Measurements from ENCODE around the gene ZDHHC24. TPM values are rescaled to one million over a fixed set of nuclear protein-coding genes. Genes with fewer than 3 reads are reported as not detected.

The ZDHHC24 gene
- polyA plus RNA-seq, 1 donor from 2014 or later: 15.9 TPM

- Histone ChIP-seq H3K27ac (ENCODE audit: low read length) (no peak overlapping the region), H4K20me1 (ENCODE audit: insufficient read depth) (no peaks in the 10 kb centered on the region), H3K9me2 (ENCODE audit: insufficient read depth, low read length) (no peaks in the 10 kb centered on the region), H3K36me3 (ENCODE audit: insufficient read depth, low read length) (no peaks in the 10 kb centered on the region), H3K27me3 (ENCODE audit: insufficient read depth, low read depth, low read length) (no peaks in the 10 kb centered on the region), H3K4me3 (ENCODE audit: low read length) (no peak overlapping the region), H3F3A (ENCODE audit: insufficient read depth, low read length, poor library complexity, severe bottlenecking) (no peaks in the 10 kb centered on the region), H3K9ac (ENCODE audit: low read length) (no peak overlapping the region), H2AFZ (ENCODE audit: low read depth, low read length) (no peak overlapping the region), H3K79me2 (replicated peaks; ENCODE audit: insufficient read depth, low read length) (no peaks in the 10 kb centered on the region), H3K4me2 (ENCODE audit: low read length) (no peak overlapping the region), H3K9me3 (ENCODE audit: low read length) (no peaks in the 10 kb centered on the region)
- TF ChIP-seq EP300 (conservative IDR thresholded peaks at IDR 0.05; ENCODE audit: poor library complexity, severe bottlenecking) (no peak), REST (IDR thresholded peaks at IDR 0.05; ENCODE audit: borderline replicate concordance) (no peak), EZH2 (IDR thresholded peaks at IDR 0.05; ENCODE audit: borderline replicate concordance, insufficient read depth, low read length, poor library complexity, severe bottlenecking) (no peak), TAF1 (IDR thresholded peaks at IDR 0.05; ENCODE audit: low read depth) (no peak), POLR2AphosphoS5 (IDR thresholded peaks at IDR 0.05) (no peak), CTCF (IDR thresholded peaks at IDR 0.05; ENCODE audit: poor library complexity, severe bottlenecking) (no peak), RAD21 (conservative IDR thresholded peaks at IDR 0.05) (no peak), MXI1 (conservative IDR thresholded peaks at IDR 0.05; ENCODE audit: poor library complexity, severe bottlenecking) (no peak), SMC3 (conservative IDR thresholded peaks at IDR 0.05; ENCODE audit: poor library complexity) (no peak)
These were observed 74.7 kb downstream of the ZDHHC24 start for GRCh38 chr11:66471142-66471541.

Other genes with a start within 250 kb of the ZDHHC24 start
- not detected in 2 replicates for gene CD248, start 229.0 kb downstream of the ZDHHC24 start, polyA plus RNA-seq
- gene RIN1, start 209.6 kb downstream of the ZDHHC24 start, polyA plus RNA-seq: 1.4 and 4.2 TPM in 2 replicates
- 78.3 and 108 TPM in 2 replicates for gene BRMS1, start 200.9 kb downstream of the ZDHHC24 start, polyA plus RNA-seq
- 162 TPM in 2 replicates for gene B4GAT1, start 198.4 kb downstream of the ZDHHC24 start, polyA plus RNA-seq
- 1.7 and 2.2 TPM in 2 replicates for gene SLC29A2, start 174.3 kb downstream of the ZDHHC24 start, polyA plus RNA-seq
- gene NPAS4, start 125.0 kb downstream of the ZDHHC24 start, polyA plus RNA-seq: 6.7 and 10.6 TPM in 2 replicates
- 50.9 and 54.3 TPM in 2 replicates for gene MRPL11, start 107.2 kb downstream of the ZDHHC24 start, polyA plus RNA-seq
- gene PELI3, start 79.1 kb downstream of the ZDHHC24 start, polyA plus RNA-seq: 13.3 and 16.2 TPM in 2 replicates
- gene DPP3, start 65.6 kb downstream of the ZDHHC24 start, polyA plus RNA-seq: 56.2 and 71.7 TPM in 2 replicates
- gene BBS1, start 35.4 kb downstream of the ZDHHC24 start, polyA plus RNA-seq: 55.1 and 69.5 TPM in 2 replicates
- not detected in 2 replicates for gene ACTN3, start 855 bp upstream of the ZDHHC24 start, polyA plus RNA-seq
- gene CTSF, start 22.6 kb upstream of the ZDHHC24 start, polyA plus RNA-seq: 2.7 and 4.2 TPM in 2 replicates
- gene CCDC87, start 47.0 kb upstream of the ZDHHC24 start, polyA plus RNA-seq: 0.48 TPM in 1 of 2 replicates, not detected in the other
- gene CCS, start 47.1 kb upstream of the ZDHHC24 start, polyA plus RNA-seq: 40.8 and 71.6 TPM in 2 replicates
- gene RBM14, start 70.6 kb upstream of the ZDHHC24 start, polyA plus RNA-seq: 43.0 and 44.8 TPM in 2 replicates
- 456 and 510 TPM in 2 replicates for gene RBM4, start 92.7 kb upstream of the ZDHHC24 start, polyA plus RNA-seq
- 197 and 212 TPM in 2 replicates for gene RBM4B, start 131.8 kb upstream of the ZDHHC24 start, polyA plus RNA-seq
- 159 and 219 TPM in 2 replicates for gene SPTBN2, start 183.2 kb upstream of the ZDHHC24 start, polyA plus RNA-seq